GM12878 (cell line): ENCODE data around the gene MSI2. TPM values are rescaled to one million over a fixed set of nuclear protein-coding genes. Genes with fewer than 3 reads are reported as not detected.

Experiments
- CHD1 ChIP-seq: IDR thresholded peaks from 2 replicates; pipeline ENCODE4 v1.6.1; 2012; ENCODE audit warnings: low read depth, low read length, improper control_type of control experiment
- EED ChIP-seq: sonication (generic); IDR thresholded peaks from 2 replicates; pipeline ENCODE4 v1.6.1; 2016; ENCODE audit warnings: antibody characterized with exemption, low read depth
- ESRRA ChIP-seq: IDR thresholded peaks from 2 replicates; pipeline ENCODE4 v1.6.1; 2012; ENCODE audit warnings: mild to moderate bottlenecking, low read length, improper control_type of control experiment
- GABPA ChIP-seq: IDR thresholded peaks from 2 replicates; pipeline ENCODE4 v1.6.1; 2014; ENCODE audit warnings: antibody characterized with exemption, low read depth, mild to moderate bottlenecking, inconsistent platforms
- KDM1A ChIP-seq: fragments of 200-600 bp; sonication (generic); IDR thresholded peaks from 2 replicates; pipeline ENCODE4 v1.6.1; 2016; ENCODE audit warnings: borderline replicate concordance
- NR2C2 ChIP-seq: IDR thresholded peaks from 2 replicates; pipeline ENCODE4 v1.6.1; 2011; ENCODE audit warnings: borderline replicate concordance, low read depth; ENCODE audit not compliant: control insufficient read depth, insufficient read length
- NRF1 ChIP-seq: conservative IDR thresholded peaks from 2 replicates; pipeline ENCODE4 v1.6.1; 2011; ENCODE audit warnings: mild to moderate bottlenecking, low read depth, low read length, improper control_type of control experiment
- PAX5 ChIP-seq: IDR thresholded peaks from 2 replicates; pipeline ENCODE4 v1.6.1; 2011; ENCODE audit warnings: low read depth, low read length, borderline replicate concordance
- RELA ChIP-seq: fragments of 450-650 bp; IDR thresholded peaks from 2 replicates; pipeline ENCODE4 v1.8.0; 2014; ENCODE audit warnings: borderline replicate concordance; ENCODE audit not compliant: partially characterized antibody
- SIX5 ChIP-seq: IDR thresholded peaks from 2 replicates; pipeline ENCODE4 v1.6.1; 2011; ENCODE audit warnings: mild to moderate bottlenecking, low read depth, low read length, moderate library complexity; ENCODE audit not compliant: severe bottlenecking
- SMAD1 ChIP-seq: fragments of 450-650 bp; IDR thresholded peaks from 2 replicates; pipeline ENCODE4 v1.6.1; 2018; ENCODE audit warnings: mild to moderate bottlenecking, low read depth; ENCODE audit not compliant: partially characterized antibody
- SREBF1 ChIP-seq: IDR thresholded peaks from 2 replicates; pipeline ENCODE4 v1.6.1; 2012; ENCODE audit warnings: mild to moderate bottlenecking, low read length
- SUPT20H ChIP-seq: IDR thresholded peaks from 2 replicates; pipeline ENCODE4 v1.6.1; 2011; ENCODE audit warnings: low read depth, mild to moderate bottlenecking, low read length, moderate library complexity, borderline replicate concordance; ENCODE audit not compliant: control insufficient read depth
- TCF12 ChIP-seq: IDR thresholded peaks from 2 replicates; pipeline ENCODE4 v1.6.1; 2011; ENCODE audit warnings: low read depth, mild to moderate bottlenecking, low read length
- ZBTB33 ChIP-seq: fragments of 450-650 bp; IDR thresholded peaks from 2 replicates; pipeline ENCODE4 v1.6.1; 2017; ENCODE audit warnings: mild to moderate bottlenecking
- ZNF622 ChIP-seq: fragments of 450-650 bp; IDR thresholded peaks from 2 replicates; pipeline ENCODE4 v1.6.1; 2017; ENCODE audit warnings: mild to moderate bottlenecking, inconsistent platforms
- polyA plus RNA-seq, 11 experiments: library from polyadenylated mRNA; depleted of rRNA in 4 of 11; unstranded in 6 of 11; stranded (reverse) in 5 of 11; fragments of >200 nt; fragmentation: Nextera tagmentation in 4 of 11; fragmentation: Illumina TruSeq in 1 of 11; extraction: Ambion mirVana in 4 of 11; extraction: Trizol in 1 of 11; gene quantifications; 1 replicate in 1 of 11; 2 replicates in 10 of 11; pipeline versions ENCODE4 v1.2.1 to v1.2.3, GENCODE V29; 2011 to 2016; ENCODE audit warnings: inconsistent platforms in 2 of 11, missing spikeins in 2 of 11, low read depth in 1 of 11
- total RNA-seq, 4 experiments: library from RNA; depleted of rRNA in 3 of 4; stranded (reverse); fragments of >200 nt in 3 of 4; fragmentation: Illumina TruSeq in 1 of 4; extraction: Trizol in 1 of 4; gene quantifications; 2 replicates each; pipeline versions ENCODE4 v1.2.1 to v1.2.3, GENCODE V29; 2013 to 2021
- TF ChIP-seq, protein P1 (sequence below): IDR thresholded peaks from 2 replicates; pipeline ENCODE4 v1.6.1; 2012; ENCODE audit warnings: low read depth, low read length, improper control_type of control experiment
- TF ChIP-seq, protein P2 (sequence below): fragments of 450-650 bp; IDR thresholded peaks from 2 replicates; pipeline ENCODE4 v1.6.1; 2014; ENCODE audit warnings: mild to moderate bottlenecking
- TF ChIP-seq, protein P3 (sequence below), 3 experiments: IDR thresholded peaks in 2 of 3; conservative IDR thresholded peaks in 1 of 3; 2 replicates each; pipeline ENCODE4 v1.5.1; 2011; ENCODE audit warnings: low read depth in 3 of 3, low read length in 3 of 3, mild to moderate bottlenecking in 3 of 3, control low read depth in 2 of 3, moderate library complexity in 2 of 3, inconsistent platforms in 1 of 3, mixed read lengths in 1 of 3; ENCODE audit not compliant: control insufficient read depth in 2 of 3, insufficient read depth in 1 of 3; ENCODE audit errors: extremely low read depth in 1 of 3
- TF ChIP-seq, protein P4 (sequence below): fragments of 450-650 bp; formaldehyde crosslinking; IDR thresholded peaks from 2 replicates; pipeline ENCODE4 v1.4.0; 2020; ENCODE audit warnings: mild to moderate bottlenecking, moderate library complexity

Gene MSI2
- total and polyA plus RNA-seq, 10 of the 15 experiments (the other 5 are each of a cell fraction or from before 2014, with no cell fraction given) = 6.1 to 76.1 (median 42.0) TPM

DNA sequence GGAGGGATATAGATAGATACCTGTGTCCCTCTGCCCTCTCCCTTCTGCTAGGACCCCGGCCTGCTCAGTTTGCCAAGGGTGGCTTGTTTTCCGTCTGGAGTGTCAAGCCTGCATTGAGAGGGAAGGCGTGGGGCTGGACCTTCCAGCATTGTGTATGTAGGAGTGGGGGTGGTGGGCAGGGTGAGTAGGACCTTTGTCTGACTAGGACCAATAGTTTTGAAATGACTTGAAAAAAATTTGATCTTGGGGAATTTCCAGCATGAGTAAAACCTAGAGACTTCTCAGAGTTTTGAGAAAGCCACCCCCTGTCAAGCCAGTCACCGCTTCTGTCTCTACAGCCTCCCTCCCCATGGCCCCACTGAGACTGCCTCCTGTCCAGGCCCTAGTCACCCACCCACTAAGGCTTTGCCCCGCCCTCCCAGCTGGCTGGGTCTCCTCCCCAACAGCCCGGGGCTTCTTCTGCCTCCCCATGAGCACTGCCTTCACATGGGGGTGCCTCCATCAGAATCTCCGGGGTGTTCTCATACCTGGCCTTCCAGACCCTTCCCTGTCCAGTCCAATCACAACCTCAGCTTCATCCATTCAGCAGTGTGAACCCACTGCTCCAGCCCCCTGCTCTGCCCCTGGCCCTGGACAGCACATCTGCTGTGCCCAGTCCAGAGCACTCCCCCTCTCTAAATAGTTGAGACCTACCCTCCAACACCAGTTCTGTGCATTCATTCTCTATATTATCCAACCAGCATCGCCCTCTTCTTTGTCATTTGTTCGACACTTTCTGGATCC lies 207.0 kb downstream of the MSI2 start (continued):
- TF ChIP-seq NR2C2 (no peak), PAX5 (peak; percentile 58; the same call in 1 of the 2 replicates), CHD1 (no peak), TCF12 (peak; percentile 83), KDM1A (no peak), SREBF1 (no peak), ESRRA (no peak), SIX5 (no peak), RELA (peak; percentile 99), ZNF622 (no peak), SUPT20H (no peak), GABPA (no peak), NRF1 (no peak), SMAD1 (no peak), ZBTB33 (no peak), EED (peak; percentile 85; the same call in 1 of the 2 replicates)
- TF ChIP-seq, protein P1, sequence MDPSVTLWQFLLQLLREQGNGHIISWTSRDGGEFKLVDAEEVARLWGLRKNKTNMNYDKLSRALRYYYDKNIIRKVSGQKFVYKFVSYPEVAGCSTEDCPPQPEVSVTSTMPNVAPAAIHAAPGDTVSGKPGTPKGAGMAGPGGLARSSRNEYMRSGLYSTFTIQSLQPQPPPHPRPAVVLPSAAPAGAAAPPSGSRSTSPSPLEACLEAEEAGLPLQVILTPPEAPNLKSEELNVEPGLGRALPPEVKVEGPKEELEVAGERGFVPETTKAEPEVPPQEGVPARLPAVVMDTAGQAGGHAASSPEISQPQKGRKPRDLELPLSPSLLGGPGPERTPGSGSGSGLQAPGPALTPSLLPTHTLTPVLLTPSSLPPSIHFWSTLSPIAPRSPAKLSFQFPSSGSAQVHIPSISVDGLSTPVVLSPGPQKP = no peak
- TF ChIP-seq, protein P2, sequence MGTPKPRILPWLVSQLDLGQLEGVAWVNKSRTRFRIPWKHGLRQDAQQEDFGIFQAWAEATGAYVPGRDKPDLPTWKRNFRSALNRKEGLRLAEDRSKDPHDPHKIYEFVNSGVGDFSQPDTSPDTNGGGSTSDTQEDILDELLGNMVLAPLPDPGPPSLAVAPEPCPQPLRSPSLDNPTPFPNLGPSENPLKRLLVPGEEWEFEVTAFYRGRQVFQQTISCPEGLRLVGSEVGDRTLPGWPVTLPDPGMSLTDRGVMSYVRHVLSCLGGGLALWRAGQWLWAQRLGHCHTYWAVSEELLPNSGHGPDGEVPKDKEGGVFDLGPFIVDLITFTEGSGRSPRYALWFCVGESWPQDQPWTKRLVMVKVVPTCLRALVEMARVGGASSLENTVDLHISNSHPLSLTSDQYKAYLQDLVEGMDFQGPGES = no peak
- TF ChIP-seq, protein P3, sequence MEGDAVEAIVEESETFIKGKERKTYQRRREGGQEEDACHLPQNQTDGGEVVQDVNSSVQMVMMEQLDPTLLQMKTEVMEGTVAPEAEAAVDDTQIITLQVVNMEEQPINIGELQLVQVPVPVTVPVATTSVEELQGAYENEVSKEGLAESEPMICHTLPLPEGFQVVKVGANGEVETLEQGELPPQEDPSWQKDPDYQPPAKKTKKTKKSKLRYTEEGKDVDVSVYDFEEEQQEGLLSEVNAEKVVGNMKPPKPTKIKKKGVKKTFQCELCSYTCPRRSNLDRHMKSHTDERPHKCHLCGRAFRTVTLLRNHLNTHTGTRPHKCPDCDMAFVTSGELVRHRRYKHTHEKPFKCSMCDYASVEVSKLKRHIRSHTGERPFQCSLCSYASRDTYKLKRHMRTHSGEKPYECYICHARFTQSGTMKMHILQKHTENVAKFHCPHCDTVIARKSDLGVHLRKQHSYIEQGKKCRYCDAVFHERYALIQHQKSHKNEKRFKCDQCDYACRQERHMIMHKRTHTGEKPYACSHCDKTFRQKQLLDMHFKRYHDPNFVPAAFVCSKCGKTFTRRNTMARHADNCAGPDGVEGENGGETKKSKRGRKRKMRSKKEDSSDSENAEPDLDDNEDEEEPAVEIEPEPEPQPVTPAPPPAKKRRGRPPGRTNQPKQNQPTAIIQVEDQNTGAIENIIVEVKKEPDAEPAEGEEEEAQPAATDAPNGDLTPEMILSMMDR (IDR thresholded peaks at IDR 0.05 in 2 of 3, conservative IDR thresholded peaks at IDR 0.05 in 1 of 3; ENCODE audit: control insufficient read depth in 2 of 3, extremely low read depth in 1 of 3, insufficient read depth in 1 of 3, low read depth in 3 of 3, low read length in 3 of 3) = no peak
- TF ChIP-seq, protein P4, sequence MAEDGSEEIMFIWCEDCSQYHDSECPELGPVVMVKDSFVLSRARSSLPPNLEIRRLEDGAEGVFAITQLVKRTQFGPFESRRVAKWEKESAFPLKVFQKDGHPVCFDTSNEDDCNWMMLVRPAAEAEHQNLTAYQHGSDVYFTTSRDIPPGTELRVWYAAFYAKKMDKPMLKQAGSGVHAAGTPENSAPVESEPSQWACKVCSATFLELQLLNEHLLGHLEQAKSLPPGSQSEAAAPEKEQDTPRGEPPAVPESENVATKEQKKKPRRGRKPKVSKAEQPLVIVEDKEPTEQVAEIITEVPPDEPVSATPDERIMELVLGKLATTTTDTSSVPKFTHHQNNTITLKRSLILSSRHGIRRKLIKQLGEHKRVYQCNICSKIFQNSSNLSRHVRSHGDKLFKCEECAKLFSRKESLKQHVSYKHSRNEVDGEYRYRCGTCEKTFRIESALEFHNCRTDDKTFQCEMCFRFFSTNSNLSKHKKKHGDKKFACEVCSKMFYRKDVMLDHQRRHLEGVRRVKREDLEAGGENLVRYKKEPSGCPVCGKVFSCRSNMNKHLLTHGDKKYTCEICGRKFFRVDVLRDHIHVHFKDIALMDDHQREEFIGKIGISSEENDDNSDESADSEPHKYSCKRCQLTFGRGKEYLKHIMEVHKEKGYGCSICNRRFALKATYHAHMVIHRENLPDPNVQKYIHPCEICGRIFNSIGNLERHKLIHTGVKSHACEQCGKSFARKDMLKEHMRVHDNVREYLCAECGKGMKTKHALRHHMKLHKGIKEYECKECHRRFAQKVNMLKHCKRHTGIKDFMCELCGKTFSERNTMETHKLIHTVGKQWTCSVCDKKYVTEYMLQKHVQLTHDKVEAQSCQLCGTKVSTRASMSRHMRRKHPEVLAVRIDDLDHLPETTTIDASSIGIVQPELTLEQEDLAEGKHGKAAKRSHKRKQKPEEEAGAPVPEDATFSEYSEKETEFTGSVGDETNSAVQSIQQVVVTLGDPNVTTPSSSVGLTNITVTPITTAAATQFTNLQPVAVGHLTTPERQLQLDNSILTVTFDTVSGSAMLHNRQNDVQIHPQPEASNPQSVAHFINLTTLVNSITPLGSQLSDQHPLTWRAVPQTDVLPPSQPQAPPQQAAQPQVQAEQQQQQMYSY (CRISPR knock-in tag) = no peak
